Mammary epithelial cell (primary cell): ENCODE results near the gene TRRAP.

ENCODE experiments used
- EZH2 ChIP-seq: IDR thresholded peaks from 2 replicates; pipeline ENCODE4 v1.6.1; 2012; ENCODE audit warnings: low read length, inconsistent platforms, borderline replicate concordance
- TF ChIP-seq, protein P1 (sequence below), 2 donors: IDR thresholded peaks in 1 of 2; conservative IDR thresholded peaks in 1 of 2; 2 replicates each; pipeline ENCODE4 v1.5.1; 2011 to 2012; ENCODE audit warnings: inconsistent platforms in 2 of 2, low read length in 2 of 2, mild to moderate bottlenecking in 2 of 2, control low read depth in 1 of 2, low read depth in 1 of 2; ENCODE audit not compliant: insufficient read depth in 1 of 2; ENCODE audit errors: extremely low read depth in 1 of 2

DNA sequence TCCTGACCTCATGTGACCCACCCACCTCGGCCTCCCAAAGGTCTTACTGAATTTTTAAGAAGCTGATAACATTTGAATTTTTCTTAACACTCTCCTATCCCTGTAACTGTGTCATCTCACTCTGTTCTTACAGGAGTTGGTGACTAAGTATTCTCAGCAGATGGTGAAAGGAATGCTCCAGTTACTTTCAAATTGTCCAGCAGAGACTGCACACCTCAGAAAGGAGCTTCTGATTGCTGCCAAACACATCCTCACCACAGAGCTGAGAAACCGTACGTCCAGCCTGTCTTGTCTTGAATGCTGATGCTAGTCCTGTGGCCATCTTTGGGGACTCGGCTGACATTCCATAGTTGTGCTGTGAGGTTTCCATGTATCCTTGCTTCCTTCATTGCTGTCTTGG, 24.9 kb downstream of the TRRAP start:
- TF ChIP-seq, protein P1, sequence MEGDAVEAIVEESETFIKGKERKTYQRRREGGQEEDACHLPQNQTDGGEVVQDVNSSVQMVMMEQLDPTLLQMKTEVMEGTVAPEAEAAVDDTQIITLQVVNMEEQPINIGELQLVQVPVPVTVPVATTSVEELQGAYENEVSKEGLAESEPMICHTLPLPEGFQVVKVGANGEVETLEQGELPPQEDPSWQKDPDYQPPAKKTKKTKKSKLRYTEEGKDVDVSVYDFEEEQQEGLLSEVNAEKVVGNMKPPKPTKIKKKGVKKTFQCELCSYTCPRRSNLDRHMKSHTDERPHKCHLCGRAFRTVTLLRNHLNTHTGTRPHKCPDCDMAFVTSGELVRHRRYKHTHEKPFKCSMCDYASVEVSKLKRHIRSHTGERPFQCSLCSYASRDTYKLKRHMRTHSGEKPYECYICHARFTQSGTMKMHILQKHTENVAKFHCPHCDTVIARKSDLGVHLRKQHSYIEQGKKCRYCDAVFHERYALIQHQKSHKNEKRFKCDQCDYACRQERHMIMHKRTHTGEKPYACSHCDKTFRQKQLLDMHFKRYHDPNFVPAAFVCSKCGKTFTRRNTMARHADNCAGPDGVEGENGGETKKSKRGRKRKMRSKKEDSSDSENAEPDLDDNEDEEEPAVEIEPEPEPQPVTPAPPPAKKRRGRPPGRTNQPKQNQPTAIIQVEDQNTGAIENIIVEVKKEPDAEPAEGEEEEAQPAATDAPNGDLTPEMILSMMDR (conservative IDR thresholded peaks at IDR 0.05 in 1 of 2, IDR thresholded peaks at IDR 0.05 in 1 of 2; ENCODE audit: extremely low read depth in 1 of 2, insufficient read depth in 1 of 2, low read depth in 1 of 2, low read length in 2 of 2) = no peak
- no peak for TF ChIP-seq EZH2
